Subcutaneous preadipocyte (primary cell): Measurements from ENCODE around the gene RNF212. TPM values are rescaled to one million over a fixed set of nuclear protein-coding genes. Genes with fewer than 3 reads are reported as not detected.

ENCODE experiments used
- small RNA-seq: library from RNA; depleted of rRNA; stranded (forward); fragments of <200 nt; gene quantifications from one replicate; pipeline ENCODE3, GENCODE V24; 2012
- total RNA-seq: library from RNA; depleted of rRNA; stranded (reverse); fragments of >200 nt; gene quantifications from 2 replicates; pipeline ENCODE4 v1.2.3, GENCODE V29; 2012

RNF212 gene, protein sequence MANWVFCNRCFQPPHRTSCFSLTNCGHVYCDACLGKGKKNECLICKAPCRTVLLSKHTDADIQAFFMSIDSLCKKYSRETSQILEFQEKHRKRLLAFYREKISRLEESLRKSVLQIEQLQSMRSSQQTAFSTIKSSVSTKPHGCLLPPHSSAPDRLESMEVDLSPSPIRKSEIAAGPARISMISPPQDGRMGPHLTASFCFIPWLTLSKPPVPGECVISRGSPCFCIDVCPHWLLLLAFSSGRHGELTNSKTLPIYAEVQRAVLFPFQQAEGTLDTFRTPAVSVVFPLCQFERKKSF
- total RNA-seq = 0.73 and 1.6 TPM in 2 replicates

DNA sequence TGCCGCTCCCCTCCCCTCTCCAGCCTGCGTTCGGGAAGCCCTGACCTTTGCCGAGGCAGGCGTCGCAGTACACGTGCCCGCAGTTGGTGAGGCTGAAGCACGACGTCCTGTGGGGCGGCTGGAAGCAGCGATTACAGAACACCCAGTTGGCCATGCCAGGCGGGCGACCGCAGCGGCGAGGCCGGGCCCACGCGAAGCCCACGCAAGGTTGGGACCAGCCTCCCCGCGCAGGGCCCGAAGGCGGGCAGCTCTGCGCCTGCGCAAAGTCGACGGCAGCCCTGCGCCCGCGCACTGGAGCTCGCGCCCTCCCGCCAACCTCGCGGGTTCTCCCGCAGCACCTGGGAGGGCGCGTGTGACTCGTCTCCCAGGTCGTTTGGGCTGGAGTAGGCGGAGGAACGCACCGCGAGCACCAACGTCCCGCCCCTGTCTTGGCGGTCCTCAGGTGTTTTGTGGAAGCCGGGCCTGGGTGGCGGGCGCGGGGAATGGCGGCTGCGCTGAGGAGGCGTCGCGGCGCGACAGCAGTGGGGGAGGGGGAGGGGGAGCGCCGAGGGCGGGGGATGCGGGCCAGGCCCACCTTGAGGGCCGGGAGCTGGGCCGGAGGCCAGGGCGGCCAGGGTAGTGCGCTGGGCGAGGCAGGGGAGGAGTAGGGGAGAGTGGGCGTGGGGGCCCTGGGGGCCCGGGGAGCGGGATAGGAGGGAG is at the start of gene RNF212:
Gene RNF212 (minus strand): TSS at position 254 of the 699 bp plus-strand sequence. CDS start 100 bp downstream, at position 154.

Small RNA genes within 50 kb of the gene (small RNA-seq; reads per million reads assigned to genes)
- not detected for gene RF00554

Other genes starting within 250 kb of the RNF212 start
- gene GAK, start 181.2 kb downstream of the RNF212 start, total RNA-seq = 45.2 and 65.1 TPM in 2 replicates
- 10.0 and 16.9 TPM in 2 replicates for gene TMEM175, start 181.1 kb downstream of the RNF212 start, total RNA-seq
- 9.9 and 12.3 TPM in 2 replicates for gene DGKQ, start 140.0 kb downstream of the RNF212 start, total RNA-seq
- gene IDUA, start 126.5 kb downstream of the RNF212 start, total RNA-seq = 15.6 and 24.3 TPM in 2 replicates
- under 0.01 TPM in 1 of 2 replicates, not detected in the other for gene SLC26A1, start 120.2 kb downstream of the RNF212 start, total RNA-seq
- gene FGFRL1, start 101.9 kb downstream of the RNF212 start, total RNA-seq = 9.9 and 12.5 TPM in 2 replicates
- 267 and 392 TPM in 2 replicates for gene SPON2, start 59.0 kb upstream of the RNF212 start, total RNA-seq
- 212 and 303 TPM in 2 replicates for gene CTBP1, start 135.6 kb upstream of the RNF212 start, total RNA-seq
- gene MAEA, start 176.3 kb upstream of the RNF212 start, total RNA-seq = 54.7 and 57.0 TPM in 2 replicates
- gene UVSSA, start 233.6 kb upstream of the RNF212 start, total RNA-seq = 13.5 and 25.0 TPM in 2 replicates